ENCODE measurements around the gene SPATA13.
A peak's percentile ranks its signal among the peaks of the same experiment; 100 is the strongest.

Gene SPATA13

GRCh38 chr13:24142453-24142852 lies 18.1 kb upstream of the SPATA13 start:
- no peak for DNase-seq

GRCh38 chr13:24142886-24143285 lies 17.6 kb upstream of the SPATA13 start:
- DNase-seq, result no peak

DNA sequence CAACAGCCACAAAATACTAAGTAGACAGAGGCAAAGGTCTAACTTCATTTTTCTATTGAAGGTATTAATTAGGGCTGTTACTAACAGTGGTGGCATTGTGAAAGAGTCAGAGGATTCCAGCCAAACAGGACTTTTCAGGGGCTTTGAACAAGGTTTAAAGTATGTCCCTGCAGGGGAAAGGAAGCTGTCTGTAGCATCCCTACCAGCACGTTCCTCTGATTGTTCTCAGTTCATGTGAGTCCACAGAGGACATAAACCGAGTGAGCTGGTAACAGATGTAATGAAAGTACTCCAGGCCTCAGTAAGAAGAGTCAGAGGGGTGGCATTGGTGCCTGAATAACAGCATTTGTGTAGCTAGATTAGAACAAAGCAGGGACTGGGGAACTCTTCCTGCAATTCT lies 15.3 kb upstream of the SPATA13 start:
- DNase-seq, result no peak

GRCh38 chr13:24145674-24146073 lies 14.8 kb upstream of the SPATA13 start:
- no peak for DNase-seq

DNA sequence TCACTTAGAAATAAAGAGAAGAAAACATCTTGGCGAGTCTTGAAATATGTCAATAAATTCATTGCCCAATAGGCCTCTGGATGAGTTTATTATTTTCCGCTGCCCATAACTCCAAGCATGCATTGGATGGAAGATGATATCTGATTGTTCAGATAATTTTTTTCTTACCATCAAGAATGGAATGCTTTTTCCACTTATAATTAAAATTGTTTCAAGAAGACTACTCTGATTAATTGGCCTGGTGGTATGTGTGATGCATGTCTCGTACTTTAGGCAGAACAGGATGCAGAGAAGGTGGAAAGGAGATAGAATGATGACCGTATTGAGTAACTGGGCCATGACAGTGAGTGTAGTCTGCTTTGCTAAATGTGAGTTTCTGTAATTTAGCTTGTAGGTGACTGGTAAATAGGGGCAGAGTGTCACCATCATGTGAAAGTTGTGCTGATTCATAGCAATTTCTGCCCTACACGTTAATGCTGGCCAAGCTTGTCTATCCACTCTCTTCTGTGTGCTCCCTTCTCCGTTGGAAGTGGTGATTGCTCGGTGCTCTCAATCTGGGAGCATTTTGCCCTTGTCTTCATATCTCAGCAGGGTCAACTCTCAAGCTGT lies 13.5 kb upstream of the SPATA13 start:
- no peak for DNase-seq

GRCh38 chr13:24147570-24147963 lies 13.0 kb upstream of the SPATA13 start:
- no peak for DNase-seq

GRCh38 chr13:24148414-24149235 lies 11.9 kb upstream of the SPATA13 start:
- DNase-seq, result no peak

GRCh38 chr13:24149246-24150032 lies 11.1 kb upstream of the SPATA13 start:
- DNase-seq, result no peak

DNA sequence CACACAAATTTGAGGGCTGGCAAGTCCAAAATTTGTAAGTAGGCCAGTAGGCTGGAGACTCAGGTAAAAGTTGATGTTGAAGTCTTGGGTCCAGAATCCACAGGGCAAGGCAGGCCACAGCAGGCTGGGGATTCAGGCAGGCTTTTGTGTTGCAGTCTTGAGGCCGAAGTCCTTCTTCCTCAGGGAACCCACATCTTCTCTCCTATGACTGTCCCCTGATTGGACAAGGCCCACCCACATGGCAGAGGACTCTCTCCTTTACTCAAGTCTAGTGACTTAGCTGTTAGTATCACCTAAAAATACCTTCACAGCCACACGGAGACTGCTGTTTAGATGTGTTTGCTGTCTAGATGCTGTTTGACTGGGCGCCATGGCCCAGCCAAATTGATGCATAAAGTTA lies 9.9 kb upstream of the SPATA13 start:
- DNase-seq, result no peak

- DNase-seq, result no peak
Observed at GRCh38 chr13:24151864-24152263, 8.7 kb upstream of the SPATA13 start.

GRCh38 chr13:24152292-24153214 lies 8.0 kb upstream of the SPATA13 start:
- no peak for DNase-seq

GRCh38 chr13:24153347-24153746 lies 7.2 kb upstream of the SPATA13 start:
- no peak for DNase-seq

DNA sequence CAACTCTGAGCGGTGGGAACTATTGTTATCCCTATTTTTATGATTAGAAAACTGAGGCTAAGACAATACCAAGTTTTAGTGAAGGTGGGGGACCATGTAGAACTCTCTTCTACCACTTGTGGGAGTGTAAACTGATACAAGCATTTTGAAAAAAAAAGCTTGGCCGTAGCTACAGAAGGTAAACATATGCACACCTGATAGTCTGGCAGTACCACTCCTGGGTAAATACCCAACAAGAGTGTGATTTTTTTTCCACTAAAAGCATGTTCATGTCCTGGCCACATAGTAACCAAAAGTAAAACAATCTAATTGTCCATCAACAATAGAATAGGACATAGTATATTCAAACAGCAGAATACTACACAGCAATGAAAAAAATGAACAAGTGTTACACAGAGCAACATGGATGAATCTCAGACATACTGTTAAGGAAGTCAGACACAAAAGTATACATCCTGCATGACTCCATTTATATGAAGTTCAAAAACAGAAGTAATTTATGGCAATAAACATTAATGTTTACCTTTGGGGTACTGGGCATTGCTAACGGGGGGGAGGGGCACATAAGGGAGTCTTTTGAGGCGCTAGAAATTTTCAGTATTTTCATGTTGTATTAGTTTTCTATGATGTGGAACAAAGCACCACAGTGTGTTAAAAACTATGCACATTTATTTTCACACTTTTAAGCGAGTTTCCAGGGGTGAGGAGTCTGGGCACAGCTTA lies 6.4 kb upstream of the SPATA13 start:
- DNase-seq, result no peak

GRCh38 chr13:24159357-24159756 lies 1.2 kb upstream of the SPATA13 start:
- DNase-seq, result no peak

DNA sequence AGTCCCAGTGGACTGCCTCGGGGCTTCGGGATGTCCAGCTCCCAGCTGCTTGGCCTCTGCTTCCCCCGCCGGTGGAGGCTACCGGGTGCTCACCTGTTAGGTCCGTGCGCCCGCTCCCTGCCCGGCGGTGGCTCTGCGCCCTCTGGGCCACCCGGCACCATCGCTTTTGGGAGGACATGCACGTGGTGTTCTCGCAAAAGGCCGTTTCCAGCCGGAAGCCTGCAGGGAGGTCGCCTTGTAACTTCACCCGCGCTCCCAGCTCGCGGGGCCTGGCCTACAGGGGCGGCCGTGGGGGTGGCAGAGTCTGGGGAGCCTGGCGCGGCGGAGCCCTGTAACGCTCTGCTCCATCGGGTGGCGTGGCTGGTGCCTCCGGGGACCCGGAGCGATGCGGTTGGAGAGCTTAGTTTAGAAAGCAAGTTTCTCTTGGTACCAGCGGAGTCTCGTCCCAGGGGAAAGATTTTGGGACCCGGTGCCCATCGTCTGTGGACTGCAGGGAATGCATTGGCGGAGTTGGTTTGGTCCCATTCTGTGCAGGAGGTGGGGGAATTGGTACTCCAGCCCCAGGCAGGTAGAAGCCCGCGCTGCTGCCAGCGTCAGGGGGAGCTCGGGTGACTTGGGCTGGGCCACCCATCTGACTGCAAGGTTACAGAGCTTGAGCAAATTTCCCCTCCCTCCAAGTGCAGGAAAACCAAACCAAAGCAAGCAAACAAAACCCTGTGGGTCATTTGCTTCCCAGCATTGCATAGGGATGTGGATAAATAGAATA lies 673 bp downstream of the SPATA13 start:
- DNase-seq, result peak; percentile 41

GRCh38 chr13:24161980-24162525 lies 1.5 kb downstream of the SPATA13 start:
- no peak for DNase-seq

DNA sequence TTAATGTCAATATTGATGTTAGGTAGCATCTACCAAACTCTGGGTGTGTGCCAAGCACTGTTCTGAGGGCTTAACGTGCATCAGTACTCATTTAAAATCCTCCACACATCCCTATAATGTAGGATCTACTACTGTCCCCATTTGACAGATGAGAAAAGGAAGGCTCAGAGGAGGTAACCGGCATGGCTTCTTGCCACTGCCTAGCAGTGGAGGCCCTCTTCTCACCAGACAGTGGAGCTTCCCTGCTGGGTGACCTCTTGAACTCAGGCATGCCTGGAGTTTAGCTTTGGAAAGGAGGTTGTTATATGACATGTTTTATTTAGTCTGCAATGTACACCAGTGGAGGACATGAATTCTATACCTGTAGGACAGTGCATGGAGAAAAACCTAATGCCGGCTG lies 2.1 kb downstream of the SPATA13 start:
- DNase-seq, result no peak

DNA sequence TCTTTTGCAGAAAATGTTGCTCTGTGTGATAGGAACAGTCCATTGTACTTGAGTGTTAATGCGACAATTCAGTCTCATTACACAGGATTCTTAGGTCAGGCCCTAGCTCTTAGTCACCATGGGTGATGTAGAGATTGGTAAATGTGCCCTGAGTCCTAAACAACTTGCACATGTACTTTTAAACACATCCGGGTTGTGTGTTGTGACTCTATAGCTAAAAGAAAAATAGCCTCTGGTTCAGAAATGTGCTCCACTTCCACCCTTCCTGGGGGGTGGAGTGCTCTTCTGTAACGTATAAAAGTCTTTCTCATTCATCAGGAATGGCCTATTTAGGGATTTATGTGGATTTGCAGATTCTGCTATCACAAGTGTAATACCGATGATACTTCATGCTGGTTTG lies 5.2 kb downstream of the SPATA13 start:
- no peak for DNase-seq

- no peak for DNase-seq
Observed at GRCh38 chr13:24166561-24166960, 6.0 kb downstream of the SPATA13 start.

DNA sequence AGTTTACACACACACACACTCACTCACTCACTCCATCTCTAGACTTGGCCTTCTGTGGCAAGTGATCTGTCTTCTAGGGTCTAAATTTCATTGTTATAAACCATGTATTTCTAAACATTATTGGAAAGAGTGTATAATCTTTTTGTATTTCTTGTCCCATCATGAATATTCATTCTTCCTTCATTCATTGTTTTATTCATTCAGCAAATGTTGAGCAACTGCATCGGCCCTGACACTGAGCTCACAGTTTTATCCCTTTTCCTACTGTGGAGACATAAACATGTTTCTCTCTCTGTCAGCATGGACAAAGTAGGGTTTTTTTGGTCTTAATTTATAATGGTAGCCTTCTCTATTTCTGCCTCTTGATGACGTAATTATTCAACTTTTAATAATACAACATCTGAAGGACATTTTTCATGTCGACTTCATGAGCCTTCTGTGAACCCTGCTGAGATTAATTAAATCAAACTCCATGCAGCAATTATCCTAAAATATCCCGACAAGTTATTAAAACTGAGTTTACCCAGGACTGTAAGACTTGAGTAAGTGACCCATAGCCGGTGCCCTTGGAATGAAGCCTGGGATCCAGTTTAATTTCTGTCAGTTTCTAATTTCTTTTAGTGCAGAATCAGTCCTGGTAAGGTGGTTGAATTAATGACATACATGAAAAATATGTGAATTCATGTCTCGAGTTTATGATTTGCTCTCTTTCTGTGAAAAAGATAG lies 7.3 kb downstream of the SPATA13 start:
- no peak for DNase-seq

All from activated naive CD4-positive, alpha-beta T cell treated with Interleukin-2 at 50 U/mL for 16 hours (primary cell).